RWPE2 (cell line): ENCODE results near the gene PSME4.

ENCODE experiments used
- ATAC-seq: fragments of 200-7000 bp; cut with Tn5 transposase; 3 replicates; pipeline ENCODE4 v1.9.1; 2021; ENCODE audit warnings: low read depth
- DNase-seq: peaks from one replicate; pipeline ENCODE4 v3.0.0-alpha.2; 2020; ENCODE audit warnings: low spot score
- H3K27ac ChIP-seq: fragments of 450-650 bp; 2 replicates; pipeline ENCODE4 v1.5.1; 2017; ENCODE audit warnings: mild to moderate bottlenecking; ENCODE audit not compliant: poor library complexity, severe bottlenecking
- H3K27me3 ChIP-seq: fragments of 250-450 bp; sonication (Bioruptor Pico); 2 replicates; pipeline ENCODE4 v1.5.1; 2021; ENCODE audit warnings: mild to moderate bottlenecking, moderate library complexity; ENCODE audit not compliant: insufficient read depth, poor library complexity, severe bottlenecking
- H3K36me3 ChIP-seq: fragments of 250-450 bp; sonication (Bioruptor Pico); 2 replicates; pipeline ENCODE4 v1.5.1; 2020; ENCODE audit warnings: low read depth, mild to moderate bottlenecking, moderate library complexity
- H3K4me1 ChIP-seq: fragments of 250-450 bp; sonication (Bioruptor Pico); 2 replicates; pipeline ENCODE4 v1.5.1; 2021; ENCODE audit warnings: mild to moderate bottlenecking, moderate library complexity; ENCODE audit not compliant: insufficient read depth, poor library complexity, severe bottlenecking
- H3K4me3 ChIP-seq: fragments of 250-450 bp; sonication (Bioruptor Pico); 2 replicates; pipeline ENCODE4 v1.5.1; 2021; ENCODE audit warnings: mild to moderate bottlenecking, moderate library complexity; ENCODE audit not compliant: severe bottlenecking
- H3K9me3 ChIP-seq: fragments of 250-450 bp; sonication (Bioruptor Pico); 2 replicates; pipeline ENCODE4 v1.5.1; 2021; ENCODE audit warnings: mild to moderate bottlenecking, moderate library complexity; ENCODE audit not compliant: severe bottlenecking
- CTCF ChIP-seq: fragments of 450-650 bp; IDR thresholded peaks from one replicate; pipeline ENCODE4 v1.5.1; 2017; ENCODE audit warnings: mild to moderate bottlenecking, moderate library complexity; ENCODE audit not compliant: poor library complexity, severe bottlenecking

The PSME4 gene

GRCh38 chr2:53913721-53914120 lies 57.1 kb downstream of the PSME4 start:
- Histone ChIP-seq H3K27me3 (no peaks in the 10 kb centered on the region), H3K4me3 (no peak overlapping the region), H3K9me3 (no peaks in the 10 kb centered on the region), H3K36me3 (peaks cover 69% of the 10 kb centered on the region), H3K27ac (no peak overlapping the region), H3K4me1 (no peaks in the 10 kb centered on the region)
- TF ChIP-seq CTCF = no peak
- DNase-seq (no peak), ATAC-seq (peak; percentile 58; the same call in 1 of the 3 replicates)

GRCh38 chr2:53911434-53912189 lies 59.2 kb downstream of the PSME4 start:
- Histone ChIP-seq H3K36me3 (peaks cover 80% of the 10 kb centered on the region), H3K27ac (no peak overlapping the region), H3K9me3 (no peaks in the 10 kb centered on the region), H3K27me3 (no peaks in the 10 kb centered on the region), H3K4me3 (no peak overlapping the region), H3K4me1 (no peaks in the 10 kb centered on the region)
- no peak for DNase-seq
- no peak for TF ChIP-seq CTCF
- ATAC-seq = no peak

DNA sequence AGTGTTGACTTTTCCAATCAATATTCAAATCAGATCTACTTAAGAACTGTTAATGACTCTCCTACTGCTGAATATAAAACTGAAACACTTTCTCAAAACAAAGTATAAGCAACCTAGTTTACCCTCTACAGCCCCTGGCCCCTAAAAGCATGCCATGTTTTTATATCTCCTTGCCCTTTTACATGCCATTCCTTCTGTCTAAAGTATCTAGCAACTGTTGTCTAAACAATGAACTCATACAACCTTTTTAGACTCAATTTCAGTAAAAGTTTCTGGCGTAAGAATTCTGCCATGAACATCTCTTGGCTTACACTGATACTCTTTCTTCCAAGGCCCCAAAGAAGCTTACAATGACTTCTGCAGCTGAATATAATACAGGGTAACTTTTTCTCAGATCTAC lies 63.2 kb downstream of the PSME4 start:
- H3K27ac ChIP-seq = no peak overlapping the region
- TF ChIP-seq CTCF = no peak
- ATAC-seq (no peak), DNase-seq (no peak)
- no peaks in the 10 kb centered on the region for H3K9me3 ChIP-seq
- H3K27me3 ChIP-seq = no peaks in the 10 kb centered on the region
- peaks cover 92% of the 10 kb centered on the region for H3K36me3 ChIP-seq
- H3K4me1 ChIP-seq = no peaks in the 10 kb centered on the region
- H3K4me3 ChIP-seq = no peak overlapping the region

DNA sequence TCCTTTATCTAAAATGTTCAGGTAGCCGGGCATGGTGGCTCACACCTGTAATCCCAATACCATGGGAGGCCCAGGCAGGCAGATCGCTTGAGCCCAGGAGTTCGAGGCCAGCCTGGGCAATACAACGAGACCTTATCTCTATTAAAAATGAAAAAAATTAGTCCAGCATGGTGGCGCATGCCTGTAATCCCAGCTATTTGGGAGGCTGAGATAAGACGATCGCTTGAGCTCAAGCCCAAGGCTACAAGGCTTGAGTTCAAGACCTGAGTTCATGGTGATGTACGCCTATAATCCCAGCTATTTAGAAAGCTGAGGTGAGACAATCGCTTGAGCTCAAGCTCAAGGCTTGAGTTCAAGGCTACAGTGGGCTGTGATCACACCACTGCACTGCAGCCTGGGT lies 65.4 kb downstream of the PSME4 start:
- Histone ChIP-seq H3K27me3 (no peaks in the 10 kb centered on the region), H3K36me3 (peaks cover 98% of the 10 kb centered on the region), H3K27ac (no peak overlapping the region), H3K9me3 (no peaks in the 10 kb centered on the region), H3K4me1 (no peaks in the 10 kb centered on the region), H3K4me3 (no peak overlapping the region)
- DNase-seq = no peak
- no peak for TF ChIP-seq CTCF
- ATAC-seq = no peak

DNA sequence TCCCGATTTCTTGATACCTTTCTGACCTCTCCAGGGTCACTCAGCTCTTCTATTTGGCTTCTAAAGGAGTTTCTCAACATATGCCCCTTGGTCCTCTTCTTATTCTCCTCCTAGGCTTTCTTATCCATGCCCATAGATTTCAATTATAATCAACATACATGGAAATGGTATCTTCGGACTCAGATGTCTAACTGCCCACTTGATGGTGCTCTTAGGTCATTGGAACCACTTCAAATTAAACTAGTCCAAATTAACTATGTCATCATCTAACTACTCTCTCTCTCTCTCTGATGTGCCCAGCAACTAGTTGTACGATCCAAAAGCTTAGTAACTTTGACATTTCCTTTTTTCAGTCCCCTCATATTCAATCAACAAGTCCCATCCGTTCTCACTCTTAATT lies 67.8 kb downstream of the PSME4 start:
- Histone ChIP-seq H3K9me3 (no peaks in the 10 kb centered on the region), H3K4me3 (no peak overlapping the region), H3K36me3 (peaks cover 97% of the 10 kb centered on the region), H3K4me1 (no peaks in the 10 kb centered on the region), H3K27ac (no peak overlapping the region), H3K27me3 (no peaks in the 10 kb centered on the region)
- DNase-seq = no peak
- no peak for ATAC-seq
- TF ChIP-seq CTCF = no peak
